ENCODE measurements around the gene HHAT.

GRCh38 chr1:210504286-210504685 lies 175.6 kb downstream of the HHAT start:
- TF ChIP-seq CTCF (conservative IDR thresholded peaks at IDR 0.05), result no peak
- TF ChIP-seq ZFX (IDR thresholded peaks at IDR 0.05), result no peak
